WTC11 (cell line): Measurements from ENCODE around the gene KRTAP4-9.

Experiments used
- CBFB ChIP-seq: sonication (generic); formaldehyde crosslinking; IDR thresholded peaks from 2 replicates; pipeline ENCODE4 v1.8.1; 2022; ENCODE audit warnings: mild to moderate bottlenecking, low read depth, missing genetic modification reagents
- CREB1 ChIP-seq: sonication (generic); formaldehyde crosslinking; IDR thresholded peaks from 2 replicates; pipeline ENCODE4 v1.8.0; 2023; ENCODE audit warnings: mild to moderate bottlenecking, missing genetic modification reagents
- ESRRA ChIP-seq: sonication (generic); formaldehyde crosslinking; IDR thresholded peaks from 2 replicates; pipeline ENCODE4 v1.8.1; 2022; ENCODE audit warnings: mild to moderate bottlenecking, missing genetic modification reagents, borderline replicate concordance
- FOXP1 ChIP-seq: sonication (generic); formaldehyde crosslinking; IDR thresholded peaks from 2 replicates; pipeline ENCODE4 v1.8.0; 2022; ENCODE audit warnings: missing genetic modification reagents, mild to moderate bottlenecking, moderate library complexity, borderline replicate concordance
- NFE2L1 ChIP-seq: sonication (generic); formaldehyde crosslinking; IDR thresholded peaks from 2 replicates; pipeline ENCODE4 v1.8.1; 2023; ENCODE audit warnings: missing genetic modification reagents
- NFYB ChIP-seq: sonication (generic); formaldehyde crosslinking; conservative IDR thresholded peaks from 2 replicates; pipeline ENCODE4 v1.8.0; 2022; ENCODE audit warnings: low read depth, missing genetic modification reagents
- ZNF121 ChIP-seq: sonication (generic); formaldehyde crosslinking; IDR thresholded peaks from 2 replicates; pipeline ENCODE4 v1.8.0; 2023; ENCODE audit warnings: missing genetic modification reagents
- ZNF232 ChIP-seq: sonication (generic); formaldehyde crosslinking; IDR thresholded peaks from 2 replicates; pipeline ENCODE4 v1.8.0; 2022; ENCODE audit warnings: mild to moderate bottlenecking, missing genetic modification reagents
- ZNF263 ChIP-seq: sonication (generic); formaldehyde crosslinking; IDR thresholded peaks from 2 replicates; pipeline ENCODE4 v1.8.1; 2022; ENCODE audit warnings: low read depth, mild to moderate bottlenecking, moderate library complexity, missing genetic modification reagents
- ZNF317 ChIP-seq: sonication (generic); formaldehyde crosslinking; IDR thresholded peaks from 2 replicates; pipeline ENCODE4 v1.8.1; 2023; ENCODE audit warnings: low read depth, mild to moderate bottlenecking, moderate library complexity, missing genetic modification reagents, borderline replicate concordance
- ZSCAN18 ChIP-seq: fragments of 250-450 bp; sonication (Bioruptor Pico); IDR thresholded peaks from 2 replicates; pipeline ENCODE4 v2.1.2; 2022; ENCODE audit warnings: mild to moderate bottlenecking, moderate library complexity
- TF ChIP-seq, protein P1 (sequence below): sonication (generic); formaldehyde crosslinking; IDR thresholded peaks from 2 replicates; pipeline ENCODE4 v1.8.0; 2022; ENCODE audit warnings: mild to moderate bottlenecking, missing genetic modification reagents
- TF ChIP-seq, protein P2 (sequence below): fragments of 200-600 bp; IDR thresholded peaks from 2 replicates; pipeline ENCODE4 v1.8.0; 2022; ENCODE audit warnings: antibody characterized with exemption
- TF ChIP-seq, protein P3 (sequence below): sonication (generic); formaldehyde crosslinking; IDR thresholded peaks from 2 replicates; pipeline ENCODE4 v1.8.1; 2022; ENCODE audit warnings: low read depth, mild to moderate bottlenecking, moderate library complexity, missing genetic modification reagents, borderline replicate concordance

DNA sequence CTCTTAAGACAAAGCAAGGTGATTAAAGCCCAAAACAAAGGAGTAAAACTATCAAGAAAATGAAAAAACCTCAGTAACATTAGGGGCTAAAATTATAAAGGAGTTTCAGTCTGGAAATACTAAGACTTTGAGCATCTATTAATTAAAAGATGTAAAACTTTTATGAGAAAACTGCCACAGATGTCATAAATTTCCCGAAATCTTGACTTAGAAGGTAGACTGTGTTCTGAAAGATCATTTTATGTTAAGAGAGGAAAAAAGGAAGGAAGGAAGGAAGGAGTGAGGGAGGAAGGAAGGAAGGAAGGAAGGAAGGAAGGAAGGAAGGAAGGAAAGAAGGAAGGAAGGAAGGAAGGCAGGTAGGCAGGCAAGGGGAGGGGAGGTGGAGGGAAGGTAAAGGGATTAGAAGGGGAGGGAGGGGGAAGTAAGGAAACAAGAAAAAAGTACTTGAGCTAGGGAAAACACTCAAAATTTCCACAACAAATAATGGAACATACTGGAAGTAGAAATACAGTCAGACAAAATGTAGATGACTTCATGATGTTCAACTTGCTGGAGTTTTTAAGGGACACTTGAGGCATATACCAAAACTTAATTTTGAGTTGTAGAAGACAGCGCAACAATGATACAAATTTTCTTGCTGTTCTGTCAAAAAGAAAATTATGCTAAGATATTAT is 42.5 kb downstream of the KRTAP4-9 start:
- TF ChIP-seq, protein P1, sequence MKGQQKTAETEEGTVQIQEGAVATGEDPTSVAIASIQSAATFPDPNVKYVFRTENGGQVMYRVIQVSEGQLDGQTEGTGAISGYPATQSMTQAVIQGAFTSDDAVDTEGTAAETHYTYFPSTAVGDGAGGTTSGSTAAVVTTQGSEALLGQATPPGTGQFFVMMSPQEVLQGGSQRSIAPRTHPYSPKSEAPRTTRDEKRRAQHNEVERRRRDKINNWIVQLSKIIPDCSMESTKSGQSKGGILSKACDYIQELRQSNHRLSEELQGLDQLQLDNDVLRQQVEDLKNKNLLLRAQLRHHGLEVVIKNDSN: no peak
- TF ChIP-seq NFYB (CRISPR knock-in tag): no peak
- TF ChIP-seq, protein P2, sequence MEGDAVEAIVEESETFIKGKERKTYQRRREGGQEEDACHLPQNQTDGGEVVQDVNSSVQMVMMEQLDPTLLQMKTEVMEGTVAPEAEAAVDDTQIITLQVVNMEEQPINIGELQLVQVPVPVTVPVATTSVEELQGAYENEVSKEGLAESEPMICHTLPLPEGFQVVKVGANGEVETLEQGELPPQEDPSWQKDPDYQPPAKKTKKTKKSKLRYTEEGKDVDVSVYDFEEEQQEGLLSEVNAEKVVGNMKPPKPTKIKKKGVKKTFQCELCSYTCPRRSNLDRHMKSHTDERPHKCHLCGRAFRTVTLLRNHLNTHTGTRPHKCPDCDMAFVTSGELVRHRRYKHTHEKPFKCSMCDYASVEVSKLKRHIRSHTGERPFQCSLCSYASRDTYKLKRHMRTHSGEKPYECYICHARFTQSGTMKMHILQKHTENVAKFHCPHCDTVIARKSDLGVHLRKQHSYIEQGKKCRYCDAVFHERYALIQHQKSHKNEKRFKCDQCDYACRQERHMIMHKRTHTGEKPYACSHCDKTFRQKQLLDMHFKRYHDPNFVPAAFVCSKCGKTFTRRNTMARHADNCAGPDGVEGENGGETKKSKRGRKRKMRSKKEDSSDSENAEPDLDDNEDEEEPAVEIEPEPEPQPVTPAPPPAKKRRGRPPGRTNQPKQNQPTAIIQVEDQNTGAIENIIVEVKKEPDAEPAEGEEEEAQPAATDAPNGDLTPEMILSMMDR: no peak
- TF ChIP-seq NFE2L1 (CRISPR knock-in tag): no peak
- TF ChIP-seq ZNF263 (CRISPR knock-in tag): no peak
- no peak for TF ChIP-seq ESRRA (CRISPR knock-in tag)
- TF ChIP-seq CBFB (CRISPR knock-in tag): no peak
- no peak for TF ChIP-seq ZSCAN18 (CRISPR knock-in tag)
- TF ChIP-seq, protein P3, sequence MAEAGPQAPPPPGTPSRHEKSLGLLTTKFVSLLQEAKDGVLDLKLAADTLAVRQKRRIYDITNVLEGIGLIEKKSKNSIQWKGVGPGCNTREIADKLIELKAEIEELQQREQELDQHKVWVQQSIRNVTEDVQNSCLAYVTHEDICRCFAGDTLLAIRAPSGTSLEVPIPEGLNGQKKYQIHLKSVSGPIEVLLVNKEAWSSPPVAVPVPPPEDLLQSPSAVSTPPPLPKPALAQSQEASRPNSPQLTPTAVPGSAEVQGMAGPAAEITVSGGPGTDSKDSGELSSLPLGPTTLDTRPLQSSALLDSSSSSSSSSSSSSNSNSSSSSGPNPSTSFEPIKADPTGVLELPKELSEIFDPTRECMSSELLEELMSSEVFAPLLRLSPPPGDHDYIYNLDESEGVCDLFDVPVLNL: no peak
- no peak for TF ChIP-seq ZNF121
- no peak for TF ChIP-seq ZNF232
- no peak for TF ChIP-seq FOXP1 (CRISPR knock-in tag)
- no peak for TF ChIP-seq CREB1
- no peak for TF ChIP-seq ZNF317 (CRISPR knock-in tag)
